CD4-positive, alpha-beta T cell treated with Interleukin-15 for 4 hours (primary cell): Measurements from ENCODE around the gene C1orf21.

Source experiments
- DNase-seq: peaks from one replicate; pipeline ENCODE4 v3.0.0-alpha.2; 2020; ENCODE audit warnings: low spot score

The C1orf21 gene

GRCh38 chr1:184626076-184627006 lies 239.5 kb downstream of the C1orf21 start:
- no peak for DNase-seq

- no peak for DNase-seq
These were observed 240.1 kb downstream of the C1orf21 start for GRCh38 chr1:184627007-184627341.

- no peak for DNase-seq
These were observed 242.4 kb downstream of the C1orf21 start for GRCh38 chr1:184629266-184629665.

GRCh38 chr1:184630679-184631060 lies 243.8 kb downstream of the C1orf21 start:
- DNase-seq = no peak

GRCh38 chr1:184632415-184633175 lies 245.8 kb downstream of the C1orf21 start:
- no peak for DNase-seq

GRCh38 chr1:184633785-184634184 lies 247.0 kb downstream of the C1orf21 start:
- DNase-seq = no peak

GRCh38 chr1:184634296-184634695 lies 247.5 kb downstream of the C1orf21 start:
- no peak for DNase-seq

GRCh38 chr1:184635347-184635979 lies 248.6 kb downstream of the C1orf21 start:
- DNase-seq = no peak

GRCh38 chr1:184635980-184636431 lies 249.2 kb downstream of the C1orf21 start:
- DNase-seq = no peak

- DNase-seq = no peak
These were observed 250.9 kb downstream of the C1orf21 start for GRCh38 chr1:184637664-184638240.

- no peak for DNase-seq
These were observed 252.4 kb downstream of the C1orf21 start for GRCh38 chr1:184639205-184639604.

- DNase-seq = no peak
These were observed 253.7 kb downstream of the C1orf21 start for GRCh38 chr1:184640505-184640904.

- DNase-seq = no peak
These were observed 255.1 kb downstream of the C1orf21 start for GRCh38 chr1:184641894-184642293.

- no peak for DNase-seq
These were observed 256.8 kb downstream of the C1orf21 start for GRCh38 chr1:184643661-184644060.

- no peak for DNase-seq
These were observed 257.9 kb downstream of the C1orf21 start for GRCh38 chr1:184644771-184645170.

- DNase-seq = no peak
These were observed 259.4 kb downstream of the C1orf21 start for GRCh38 chr1:184646178-184646701.

GRCh38 chr1:184646824-184647223 lies 260.0 kb downstream of the C1orf21 start:
- no peak for DNase-seq

GRCh38 chr1:184647471-184647870 lies 260.6 kb downstream of the C1orf21 start:
- no peak for DNase-seq

GRCh38 chr1:184648160-184648855 lies 261.5 kb downstream of the C1orf21 start:
- DNase-seq = no peak

- DNase-seq = no peak
These were observed 262.0 kb downstream of the C1orf21 start for GRCh38 chr1:184648856-184649201.

GRCh38 chr1:184649451-184649888 lies 262.6 kb downstream of the C1orf21 start:
- DNase-seq = no peak
